Stimulated activated CD8-positive, alpha-beta memory T cell treated with anti-CD3 and anti-CD28 coated beads, Interleukin-4, amount 100 ng/mL, for 4 hours (primary cell): ENCODE measurements around the gene ABCA13.

Experiments used
- DNase-seq, 2 donors: peaks; one replicate each; pipeline ENCODE4 v3.0.0-alpha.2; 2020; ENCODE audit warnings: low read depth in 2 of 2, low spot score in 1 of 2

The ABCA13 gene

GRCh38 chr7:48298779-48299178 is 127.5 kb downstream of the ABCA13 start:
- DNase-seq: no peak

DNA sequence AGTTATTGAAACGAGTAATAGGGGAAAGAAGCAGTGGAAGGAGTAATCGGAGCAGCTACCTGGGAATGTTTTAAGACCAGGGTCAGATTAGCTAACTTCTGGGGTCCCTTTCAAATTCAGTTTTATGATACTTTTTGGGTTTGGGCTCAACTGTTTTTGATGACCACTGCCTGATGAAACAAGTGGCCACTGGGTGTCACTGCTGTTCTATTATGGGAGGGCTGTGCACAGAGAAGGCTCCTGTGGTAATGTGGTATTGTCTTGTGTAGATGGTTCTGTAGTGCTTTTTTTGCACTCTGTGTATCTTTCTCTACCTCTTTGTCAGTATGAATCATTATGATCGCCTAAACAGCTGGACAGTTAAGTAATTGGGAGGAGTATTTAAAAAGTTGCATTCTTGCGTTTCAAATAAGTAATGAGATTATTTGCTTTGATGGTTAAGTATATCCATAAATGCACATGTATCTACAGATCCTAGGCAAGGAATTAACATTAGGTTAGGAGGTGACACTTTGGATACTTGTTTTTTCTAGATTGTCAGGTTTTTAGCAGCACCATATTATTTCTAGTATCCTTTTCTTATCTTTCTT is 128.4 kb downstream of the ABCA13 start:
- no peak for DNase-seq

GRCh38 chr7:48300301-48300700 is 129.0 kb downstream of the ABCA13 start:
- DNase-seq: no peak

GRCh38 chr7:48301201-48301600 is 129.9 kb downstream of the ABCA13 start:
- DNase-seq: no peak

DNA sequence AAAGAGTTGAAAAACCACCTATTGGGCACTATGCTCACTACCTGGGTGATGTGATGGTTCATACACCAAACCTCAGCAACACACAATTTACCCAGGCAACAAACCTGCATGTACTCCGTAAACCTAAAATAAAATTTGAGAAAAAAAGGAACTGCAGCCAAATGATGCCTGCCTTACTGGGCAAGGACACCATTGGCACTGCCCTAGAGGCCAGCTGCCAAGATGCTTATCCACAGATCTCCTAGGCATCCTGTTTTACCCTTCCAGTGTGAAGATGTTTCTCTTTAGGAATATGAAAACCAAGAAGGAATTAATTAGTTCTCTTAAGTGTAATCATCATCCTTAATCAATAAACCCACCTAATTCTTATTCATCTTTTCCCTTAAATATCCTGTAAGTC is 133.4 kb downstream of the ABCA13 start:
- DNase-seq: no peak

DNA sequence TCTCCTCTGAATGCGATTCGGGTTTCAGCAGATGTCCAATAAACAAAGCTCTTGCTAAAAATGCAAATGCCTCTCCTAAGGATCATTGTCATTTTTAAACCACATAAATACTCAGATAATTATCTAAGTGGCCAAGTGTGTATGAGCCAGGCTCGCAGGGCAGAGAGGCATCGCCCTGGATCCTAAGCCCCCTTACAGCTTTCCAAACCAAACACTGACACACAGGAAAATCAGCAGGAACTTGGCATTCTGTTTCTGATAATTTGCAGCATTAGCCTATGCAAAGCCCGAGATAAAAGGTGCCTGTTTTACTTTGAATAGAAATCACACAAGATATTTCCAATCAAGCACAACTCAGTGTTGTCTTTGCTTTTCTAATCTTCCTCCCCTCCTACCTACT is 134.4 kb downstream of the ABCA13 start:
- DNase-seq: no peak

DNA sequence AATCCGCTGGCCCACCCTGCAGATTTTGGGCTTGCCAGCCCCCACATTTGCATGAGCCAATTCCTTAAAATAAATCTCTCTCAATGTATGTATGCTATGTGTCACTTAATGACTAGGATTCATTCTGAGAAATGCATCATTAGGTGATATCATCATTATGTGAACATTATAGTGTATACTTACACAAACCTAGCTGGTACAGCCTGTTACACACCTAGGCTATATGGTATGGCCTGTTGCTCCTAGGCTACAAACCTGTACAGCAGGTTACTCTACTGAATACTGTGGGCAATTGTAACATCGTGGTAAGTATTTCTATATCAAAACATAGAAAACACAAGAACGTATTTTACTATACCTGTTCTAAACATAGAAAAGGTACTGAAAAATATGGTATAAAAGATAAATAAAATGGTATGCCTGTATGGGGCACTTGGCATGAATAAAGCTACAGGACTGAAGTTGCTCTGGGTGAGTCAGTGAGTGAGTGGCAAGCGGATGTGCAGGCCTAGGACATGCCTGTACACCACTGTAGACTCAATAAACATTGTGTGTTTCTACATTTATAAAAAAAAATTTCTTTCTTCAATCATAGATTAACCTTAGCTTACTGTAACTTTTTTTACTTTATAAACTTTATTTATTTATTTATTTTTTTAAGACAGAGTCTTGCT is 135.9 kb downstream of the ABCA13 start:
- no peak for DNase-seq

DNA sequence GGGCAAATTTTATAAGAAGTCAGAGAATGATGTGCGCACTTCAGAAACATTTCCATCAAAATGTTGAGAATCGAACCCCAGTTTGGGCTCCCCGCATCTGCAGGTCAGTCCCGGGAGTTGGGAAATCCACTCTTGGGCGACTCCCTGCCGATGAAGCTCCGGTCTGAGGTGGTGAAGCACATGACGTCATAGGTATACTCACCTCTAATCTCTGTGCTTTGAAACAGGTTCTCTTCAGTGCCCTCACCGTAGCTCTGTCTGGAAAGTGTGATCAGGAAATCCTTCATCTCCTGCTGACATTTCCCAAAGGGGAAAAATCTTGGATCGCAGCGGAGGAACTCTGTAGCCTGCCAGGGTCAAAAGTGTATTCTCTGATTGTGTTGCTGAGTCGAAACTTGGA is 138.5 kb downstream of the ABCA13 start:
- no peak for DNase-seq

DNA sequence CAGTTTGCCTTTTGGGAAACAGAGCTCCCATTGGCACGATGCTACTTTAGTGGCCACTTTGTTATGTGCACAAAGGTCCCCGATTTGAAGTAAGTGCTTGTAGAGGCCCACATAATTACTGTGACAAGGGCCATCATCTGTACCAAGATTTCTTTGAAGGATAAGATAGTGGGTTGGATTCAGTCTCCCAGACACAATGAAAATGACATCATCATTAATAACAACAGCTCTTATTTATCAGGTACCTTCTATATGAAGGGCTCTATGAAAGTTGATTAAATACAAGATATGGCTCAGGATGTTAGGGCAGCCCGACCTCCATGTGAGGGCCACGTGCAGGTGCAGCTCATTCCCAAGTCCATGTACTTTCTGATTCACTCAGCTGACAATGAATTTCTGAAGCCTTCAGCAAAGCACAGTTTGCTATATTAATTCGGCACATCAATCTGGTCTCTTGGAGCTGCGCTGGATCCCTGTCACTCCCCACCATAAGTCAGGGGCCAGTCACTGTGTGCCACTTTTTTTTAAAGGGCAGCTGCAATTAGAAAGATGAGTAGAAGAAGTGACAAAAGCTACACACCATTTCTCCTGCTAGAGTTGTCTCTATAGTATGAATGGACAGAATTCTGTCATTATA is 140.3 kb downstream of the ABCA13 start:
- no peak for DNase-seq

DNA sequence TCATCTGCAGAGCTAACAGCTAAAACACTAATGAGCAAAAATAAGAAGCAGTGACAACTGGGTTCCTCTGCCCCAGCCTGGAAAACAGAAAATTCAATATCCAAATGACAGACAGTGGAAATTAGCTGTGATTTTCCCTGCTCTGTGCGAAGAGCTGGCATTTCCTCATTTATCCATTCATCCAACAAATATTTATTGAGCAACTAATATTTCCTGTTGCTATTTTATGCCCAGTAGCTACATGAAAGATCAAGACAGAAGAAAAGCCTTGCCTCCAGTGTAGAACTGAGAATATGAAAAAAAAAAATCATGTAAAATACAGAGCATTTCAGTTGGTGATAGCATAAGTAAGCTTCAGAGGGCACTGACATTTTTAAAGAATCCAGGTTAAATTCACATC is 140.9 kb downstream of the ABCA13 start:
- DNase-seq: no peak

GRCh38 chr7:48316768-48317167 is 145.5 kb downstream of the ABCA13 start:
- no peak for DNase-seq

- DNase-seq: no peak
Observed at GRCh38 chr7:48317360-48317759, 146.1 kb downstream of the ABCA13 start.

GRCh38 chr7:48321319-48322010 is 150.2 kb downstream of the ABCA13 start:
- DNase-seq: no peak

GRCh38 chr7:48337012-48337621 is 165.9 kb downstream of the ABCA13 start:
- no peak for DNase-seq

- no peak for DNase-seq
Observed at GRCh38 chr7:48337781-48338180, 166.5 kb downstream of the ABCA13 start.

- no peak for DNase-seq
Observed at GRCh38 chr7:48347230-48347825, 176.1 kb downstream of the ABCA13 start.

DNA sequence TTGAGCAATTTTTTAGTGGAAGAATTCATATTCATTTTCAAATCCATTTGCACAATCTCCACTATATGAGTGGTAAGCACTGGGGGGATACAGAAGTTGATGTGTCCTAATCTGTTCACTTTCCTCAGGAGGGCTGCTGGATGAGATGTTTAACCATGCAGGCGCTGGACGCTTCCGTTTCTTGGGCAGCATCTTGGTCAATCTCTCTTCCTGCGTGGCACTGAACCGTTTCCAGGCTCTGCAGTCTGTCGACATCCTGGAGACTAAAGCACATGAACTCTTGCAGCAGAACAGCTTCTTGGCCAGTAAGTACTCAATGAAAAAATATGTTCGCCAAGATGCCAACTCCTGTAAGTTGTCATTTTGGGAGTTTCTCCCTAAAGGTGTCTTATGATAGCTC is 179.3 kb downstream of the ABCA13 start:
- no peak for DNase-seq

- no peak for DNase-seq
Observed at GRCh38 chr7:48351900-48352299, 180.6 kb downstream of the ABCA13 start.

GRCh38 chr7:48355346-48355745 is 184.1 kb downstream of the ABCA13 start:
- DNase-seq: no peak

DNA sequence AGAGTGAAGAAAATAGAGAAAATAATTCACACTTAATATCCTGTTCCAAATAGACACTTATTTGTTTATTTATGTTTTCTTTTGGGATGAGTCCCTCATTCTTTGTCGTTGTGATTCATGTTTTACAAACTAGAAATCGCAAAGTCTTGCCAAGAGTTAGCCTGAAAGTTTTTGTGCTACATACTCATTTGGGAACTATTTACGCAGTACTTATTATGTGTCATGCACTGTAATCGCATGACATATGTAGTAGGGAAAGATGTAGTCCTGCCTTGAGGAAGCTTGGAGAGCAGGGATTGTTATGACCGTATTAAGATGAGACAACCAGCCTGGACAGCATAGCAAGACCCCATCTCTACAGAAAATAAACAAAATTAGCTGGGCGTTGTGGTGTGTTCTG is 189.3 kb downstream of the ABCA13 start:
- DNase-seq: no peak

DNA sequence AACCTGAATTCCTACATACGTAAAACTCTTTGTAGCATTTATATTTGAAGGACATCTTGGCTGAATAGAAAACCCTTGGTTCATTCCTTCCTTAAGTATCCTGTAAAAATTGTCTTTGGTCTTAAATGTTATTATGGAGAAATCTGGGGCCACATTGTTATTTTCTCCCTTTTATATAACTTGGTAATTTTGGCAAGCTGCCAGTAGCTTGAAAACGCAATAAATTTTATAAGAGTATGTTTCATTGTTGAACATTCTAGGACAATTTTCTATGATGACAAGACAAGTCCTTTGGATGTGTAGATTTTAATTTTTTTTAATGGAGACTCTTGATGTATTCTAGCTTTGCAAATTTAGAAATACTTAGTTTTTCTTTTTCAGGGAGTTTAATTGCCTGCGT is 191.9 kb downstream of the ABCA13 start:
- no peak for DNase-seq
